Activated naive CD4-positive, alpha-beta T cell treated with anti-CD3 and anti-CD28 coated beads, Interleukin-2, amount 50 U/mL, for 24 hours (primary cell): ENCODE results near the gene EMID1.
A peak's percentile ranks its signal among the peaks of the same experiment; 100 is the strongest.

Experiments
- H3K27ac Mint-ChIP-seq: one replicate; pipeline ENCODE4 v1.8.0; 2021; ENCODE audit warnings: mild to moderate bottlenecking, mixed read lengths
- H3K27me3 Mint-ChIP-seq: one replicate; pipeline ENCODE4 v1.8.0; 2021; ENCODE audit warnings: mixed read lengths
- H3K36me3 Mint-ChIP-seq: one replicate; pipeline ENCODE4 v1.8.0; 2021; ENCODE audit warnings: mixed read lengths
- H3K4me1 Mint-ChIP-seq: one replicate; pipeline ENCODE4 v1.8.0; 2021; ENCODE audit warnings: mixed read lengths
- H3K4me3 Mint-ChIP-seq: one replicate; pipeline ENCODE4 v1.8.0; 2021; ENCODE audit warnings: mild to moderate bottlenecking, mixed read lengths
- H3K9me3 Mint-ChIP-seq: one replicate; pipeline ENCODE4 v1.8.0; 2021; ENCODE audit warnings: mixed read lengths

The EMID1 gene

DNA sequence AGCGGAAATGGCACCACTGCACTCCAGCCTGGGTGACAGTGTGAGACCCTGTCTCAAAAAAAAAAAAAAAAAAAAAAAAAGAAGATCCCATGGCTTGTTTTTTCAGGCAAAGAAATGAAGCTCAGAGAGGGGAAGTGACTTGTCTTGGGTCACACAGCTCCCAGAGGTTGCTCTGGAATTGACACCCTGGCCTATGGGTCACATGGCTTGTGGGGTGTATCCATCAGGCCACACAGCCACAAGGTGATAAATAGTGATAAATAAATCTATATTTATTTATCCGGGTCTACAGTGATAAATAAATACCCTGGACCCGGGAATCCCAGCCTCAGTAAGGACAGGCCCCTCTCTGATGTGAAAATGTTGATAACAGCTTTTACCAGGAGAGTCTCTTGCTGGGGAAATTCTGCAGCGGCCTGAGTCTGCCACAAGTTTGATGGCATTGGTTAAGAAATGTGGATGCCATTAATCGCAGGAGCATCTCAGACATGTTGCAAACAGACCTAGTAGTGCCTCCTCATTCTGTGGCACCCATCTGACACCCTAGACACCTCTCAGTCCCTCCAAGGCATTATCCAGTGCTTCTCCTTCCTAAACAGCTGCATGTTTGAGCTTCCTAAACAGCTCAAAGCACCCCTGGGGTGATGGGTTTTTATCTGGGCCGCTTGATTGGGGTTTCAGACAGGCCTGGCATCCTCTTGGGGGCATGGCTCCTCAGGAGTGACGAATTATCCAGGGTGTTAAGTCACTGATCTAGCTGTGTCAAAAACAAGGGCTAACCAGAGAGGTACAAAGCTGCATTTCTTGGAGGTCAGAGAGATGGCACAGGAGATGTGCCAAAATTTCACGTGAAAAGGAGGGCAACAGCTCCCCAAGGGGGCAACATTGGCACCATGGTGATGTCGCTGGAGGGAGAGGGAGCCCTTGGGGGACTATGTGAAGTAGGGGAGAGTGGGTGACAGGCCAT lies 1.9 kb upstream of the EMID1 start:
- Mint-ChIP-seq H3K27ac (no peak overlapping the region), H3K4me1 (peaks cover 14% of the 10 kb centered on the region), H3K27me3 (peaks cover 26% of the 10 kb centered on the region), H3K9me3 (no peaks in the 10 kb centered on the region), H3K4me3 (no peak overlapping the region), H3K36me3 (no peaks in the 10 kb centered on the region)

DNA sequence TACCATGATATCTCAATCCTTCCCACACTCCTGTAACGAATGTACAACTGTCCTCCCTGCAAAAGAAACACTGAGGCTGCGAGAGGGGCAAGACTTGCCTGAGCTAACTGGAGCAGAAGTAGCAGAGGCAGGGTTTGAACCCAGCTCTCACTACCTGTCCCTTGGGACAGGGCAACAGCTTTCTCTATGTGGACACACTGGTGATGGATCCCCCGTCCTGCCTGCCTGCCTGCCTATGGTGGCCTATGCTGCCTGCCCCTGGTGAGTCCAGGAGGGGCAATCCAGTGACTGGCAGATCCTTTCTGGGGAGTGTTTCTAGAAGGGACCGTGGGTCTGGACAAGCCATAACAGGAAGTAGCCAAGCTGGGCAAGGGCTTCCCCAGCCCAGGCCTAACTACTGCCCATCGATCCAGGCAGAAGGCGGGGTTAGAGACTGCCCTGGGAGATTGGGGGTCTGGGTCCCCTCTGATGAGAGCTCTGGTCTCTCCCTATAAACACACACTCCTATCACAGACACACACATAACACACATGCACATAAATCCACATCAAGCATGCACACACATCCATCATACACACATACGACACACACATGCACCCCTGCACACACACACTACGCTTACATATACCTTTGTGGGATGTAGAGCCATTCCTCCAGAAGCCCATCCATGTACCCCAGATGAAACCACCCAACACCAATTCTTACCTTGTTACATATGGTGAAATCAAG lies 1.1 kb upstream of the EMID1 start:
- peak overlapping the region; percentile 6 for H3K4me3 Mint-ChIP-seq
- H3K36me3 Mint-ChIP-seq = no peaks in the 10 kb centered on the region
- no peak overlapping the region for H3K27ac Mint-ChIP-seq
- peaks cover 25% of the 10 kb centered on the region for H3K27me3 Mint-ChIP-seq
- no peaks in the 10 kb centered on the region for H3K9me3 Mint-ChIP-seq
- H3K4me1 Mint-ChIP-seq = peaks cover 14% of the 10 kb centered on the region

- Mint-ChIP-seq H3K9me3 (no peaks in the 10 kb centered on the region), H3K4me1 (peaks cover 14% of the 10 kb centered on the region), H3K4me3 (peak overlapping the region; percentile 57), H3K27ac (no peak overlapping the region), H3K36me3 (no peaks in the 10 kb centered on the region), H3K27me3 (peaks cover 23% of the 10 kb centered on the region)
Observed at GRCh38 chr22:29205252-29205593, 473 bp upstream of the EMID1 start.

- H3K27ac Mint-ChIP-seq = no peak overlapping the region
- H3K9me3 Mint-ChIP-seq = no peaks in the 10 kb centered on the region
- H3K4me3 Mint-ChIP-seq = peak overlapping the region; percentile 37
- H3K4me1 Mint-ChIP-seq = peaks cover 14% of the 10 kb centered on the region
- no peaks in the 10 kb centered on the region for H3K36me3 Mint-ChIP-seq
- peaks cover 17% of the 10 kb centered on the region for H3K27me3 Mint-ChIP-seq
Observed at GRCh38 chr22:29206372-29207242, 911 bp downstream of the EMID1 start.

- Mint-ChIP-seq H3K4me1 (peaks cover 11% of the 10 kb centered on the region), H3K4me3 (no peak overlapping the region), H3K27me3 (peaks cover 17% of the 10 kb centered on the region), H3K36me3 (no peaks in the 10 kb centered on the region), H3K27ac (no peak overlapping the region), H3K9me3 (no peaks in the 10 kb centered on the region)
Observed at GRCh38 chr22:29207243-29207550, 1.5 kb downstream of the EMID1 start.

DNA sequence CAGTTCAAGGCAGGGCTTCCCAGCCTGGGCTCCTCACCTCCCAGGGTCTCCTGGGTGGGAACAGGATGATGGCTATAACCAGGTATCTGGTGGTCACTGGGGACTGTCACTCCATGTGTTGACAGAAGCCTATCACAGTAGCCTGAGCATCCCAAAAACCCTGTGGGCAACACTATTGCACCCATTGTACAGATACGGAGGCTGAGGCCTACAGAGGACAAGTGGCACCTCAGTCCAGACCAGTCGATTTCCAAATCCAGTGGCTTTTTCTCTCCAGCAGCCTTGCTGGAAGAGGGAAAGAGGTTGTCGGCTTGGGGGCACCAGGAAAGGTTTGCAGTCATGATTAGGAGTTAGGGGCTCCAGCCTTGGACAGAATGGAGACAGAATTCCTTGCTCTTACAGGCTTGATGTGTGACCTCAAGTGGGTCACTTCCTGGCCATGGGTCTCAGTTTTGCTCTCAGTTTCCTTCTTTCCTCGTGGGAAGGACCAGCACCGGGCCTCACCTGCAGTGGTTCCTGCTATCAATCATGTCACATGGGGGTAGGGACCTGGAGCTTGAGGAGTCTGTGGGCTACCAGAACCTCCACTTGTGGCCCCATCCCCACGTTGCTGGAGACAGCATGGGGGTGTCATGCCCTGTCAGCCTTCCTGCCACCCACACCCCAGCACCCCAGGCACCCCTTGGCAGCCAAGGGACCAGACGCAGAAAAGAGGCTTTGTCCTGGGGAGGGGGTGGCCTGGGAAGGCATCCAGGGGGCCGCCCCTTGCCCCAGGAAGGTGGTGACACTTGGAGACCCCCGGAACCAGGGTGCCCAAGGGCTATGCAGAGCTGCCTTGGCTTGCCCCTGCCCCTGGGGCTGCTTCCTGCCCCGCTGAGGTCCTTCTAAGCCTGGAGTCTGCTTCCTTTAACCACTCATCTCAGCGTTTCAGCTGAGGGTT lies 2.1 kb downstream of the EMID1 start:
- Mint-ChIP-seq H3K27me3 (peaks cover 17% of the 10 kb centered on the region), H3K4me3 (no peak overlapping the region)

DNA sequence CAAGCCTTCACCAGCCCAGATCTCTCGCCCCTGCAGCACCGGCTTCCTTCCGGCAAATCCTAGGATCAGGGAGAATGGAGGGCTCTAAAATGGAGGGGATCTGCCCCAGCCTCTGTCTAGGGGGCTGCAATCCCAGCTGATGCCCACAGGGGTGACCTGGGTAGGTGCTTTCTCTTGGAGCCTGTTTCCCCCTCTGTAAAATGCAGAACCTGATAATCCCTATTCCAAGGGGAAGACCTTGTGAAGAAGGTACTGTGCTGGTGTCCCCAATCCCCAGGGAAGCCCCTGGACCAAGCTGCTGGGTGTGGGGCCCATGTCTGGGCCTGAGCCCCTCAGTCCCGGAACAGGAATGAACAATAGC lies 2.8 kb downstream of the EMID1 start:
- Mint-ChIP-seq H3K27ac (no peak overlapping the region), H3K27me3 (peaks cover 16% of the 10 kb centered on the region), H3K4me3 (no peak overlapping the region), H3K9me3 (no peaks in the 10 kb centered on the region), H3K4me1 (peaks cover 5% of the 10 kb centered on the region), H3K36me3 (no peaks in the 10 kb centered on the region)

More for the DNA sequence above, 2.1 kb downstream of the EMID1 start:
- H3K4me1 Mint-ChIP-seq = peaks cover 5% of the 10 kb centered on the region
- no peaks in the 10 kb centered on the region for H3K9me3 Mint-ChIP-seq
- H3K27ac Mint-ChIP-seq = no peak overlapping the region
- H3K36me3 Mint-ChIP-seq = no peaks in the 10 kb centered on the region

DNA sequence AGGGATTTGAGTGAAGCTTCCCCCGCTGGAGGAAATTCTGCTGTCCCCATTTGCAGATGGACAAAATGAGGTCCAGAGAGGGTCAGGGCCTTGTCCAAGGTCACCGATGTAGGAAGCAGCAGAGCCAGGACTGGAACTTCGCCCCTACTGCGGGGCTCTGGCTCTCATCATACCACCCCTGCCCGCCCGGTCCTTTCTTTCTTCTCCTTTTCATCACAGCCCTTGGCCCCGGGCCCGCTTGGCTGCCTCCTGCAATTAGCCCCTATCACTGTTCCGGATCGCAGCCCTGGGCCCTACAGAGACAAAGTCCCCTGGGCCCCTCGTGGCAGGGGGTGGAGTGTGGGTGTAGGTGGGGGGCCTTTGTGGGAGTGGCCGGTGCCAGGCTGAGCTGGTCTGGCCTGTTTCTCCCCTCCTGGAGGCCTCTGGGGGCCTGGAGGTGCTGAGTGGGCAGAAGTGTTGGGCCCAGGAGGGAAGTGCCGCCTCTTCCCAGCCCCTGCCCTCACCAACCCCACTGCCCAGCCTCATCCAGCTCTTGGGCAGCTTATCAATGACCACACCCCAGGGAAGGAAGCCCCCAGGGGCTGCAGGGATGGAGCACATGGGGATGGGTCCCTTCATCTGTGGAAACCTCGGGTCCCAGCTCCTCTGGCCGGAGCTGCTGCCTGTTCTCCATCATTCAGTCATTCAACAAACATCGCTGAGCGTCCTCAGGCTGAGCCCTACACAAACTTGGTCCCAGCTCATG lies 3.4 kb downstream of the EMID1 start:
- Mint-ChIP-seq H3K27ac (no peak overlapping the region), H3K27me3 (peaks cover 14% of the 10 kb centered on the region), H3K4me3 (no peak overlapping the region), H3K4me1 (peaks cover 5% of the 10 kb centered on the region), H3K9me3 (no peaks in the 10 kb centered on the region), H3K36me3 (no peaks in the 10 kb centered on the region)

DNA sequence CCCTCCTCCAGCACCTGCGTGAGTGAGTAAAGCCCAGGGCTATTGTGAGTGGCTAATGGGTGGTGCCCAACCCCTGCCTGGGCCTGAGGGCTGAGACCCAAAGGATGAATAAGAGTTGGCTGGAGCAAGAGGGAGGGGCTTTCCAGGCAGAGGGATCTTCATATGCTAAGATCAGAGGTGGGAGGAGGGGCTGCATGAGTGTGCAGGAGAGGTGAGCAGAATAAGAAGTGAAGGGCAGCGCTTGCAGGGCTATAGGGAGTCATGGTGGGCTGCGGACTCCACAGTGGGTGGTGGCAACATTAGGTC lies 3.9 kb downstream of the EMID1 start:
- peak overlapping the region; percentile 30 for H3K27ac Mint-ChIP-seq
- no peaks in the 10 kb centered on the region for H3K36me3 Mint-ChIP-seq
- H3K4me1 Mint-ChIP-seq = peaks cover 5% of the 10 kb centered on the region
- no peak overlapping the region for H3K4me3 Mint-ChIP-seq
- H3K27me3 Mint-ChIP-seq = peaks cover 13% of the 10 kb centered on the region
- no peaks in the 10 kb centered on the region for H3K9me3 Mint-ChIP-seq

- Mint-ChIP-seq H3K36me3 (no peaks in the 10 kb centered on the region), H3K9me3 (no peaks in the 10 kb centered on the region), H3K27ac (no peak overlapping the region), H3K4me1 (peaks cover 5% of the 10 kb centered on the region), H3K27me3 (peaks cover 8% of the 10 kb centered on the region), H3K4me3 (no peak overlapping the region)
Observed at GRCh38 chr22:29211066-29211465, 5.4 kb downstream of the EMID1 start.

- H3K9me3 Mint-ChIP-seq = no peaks in the 10 kb centered on the region
- no peaks in the 10 kb centered on the region for H3K36me3 Mint-ChIP-seq
Observed at GRCh38 chr22:29211466-29211865, 5.8 kb downstream of the EMID1 start.

GRCh38 chr22:29212743-29213142 lies 7.0 kb downstream of the EMID1 start:
- no peaks in the 10 kb centered on the region for H3K27me3 Mint-ChIP-seq
- H3K4me3 Mint-ChIP-seq = no peak overlapping the region
- no peak overlapping the region for H3K27ac Mint-ChIP-seq
- H3K9me3 Mint-ChIP-seq = no peaks in the 10 kb centered on the region
- H3K36me3 Mint-ChIP-seq = no peaks in the 10 kb centered on the region
- H3K4me1 Mint-ChIP-seq = no peaks in the 10 kb centered on the region

More at GRCh38 chr22:29211466-29211865, 5.8 kb downstream of the EMID1 start:
- peaks cover 1% of the 10 kb centered on the region for H3K4me1 Mint-ChIP-seq
- no peak overlapping the region for H3K4me3 Mint-ChIP-seq
- no peak overlapping the region for H3K27ac Mint-ChIP-seq
- H3K27me3 Mint-ChIP-seq = peaks cover 5% of the 10 kb centered on the region

- H3K27me3 Mint-ChIP-seq = no peaks in the 10 kb centered on the region
- H3K27ac Mint-ChIP-seq = no peak overlapping the region
- no peaks in the 10 kb centered on the region for H3K9me3 Mint-ChIP-seq
- no peak overlapping the region for H3K4me3 Mint-ChIP-seq
- H3K36me3 Mint-ChIP-seq = no peaks in the 10 kb centered on the region
- no peaks in the 10 kb centered on the region for H3K4me1 Mint-ChIP-seq
Observed at GRCh38 chr22:29213493-29213892, 7.8 kb downstream of the EMID1 start.

DNA sequence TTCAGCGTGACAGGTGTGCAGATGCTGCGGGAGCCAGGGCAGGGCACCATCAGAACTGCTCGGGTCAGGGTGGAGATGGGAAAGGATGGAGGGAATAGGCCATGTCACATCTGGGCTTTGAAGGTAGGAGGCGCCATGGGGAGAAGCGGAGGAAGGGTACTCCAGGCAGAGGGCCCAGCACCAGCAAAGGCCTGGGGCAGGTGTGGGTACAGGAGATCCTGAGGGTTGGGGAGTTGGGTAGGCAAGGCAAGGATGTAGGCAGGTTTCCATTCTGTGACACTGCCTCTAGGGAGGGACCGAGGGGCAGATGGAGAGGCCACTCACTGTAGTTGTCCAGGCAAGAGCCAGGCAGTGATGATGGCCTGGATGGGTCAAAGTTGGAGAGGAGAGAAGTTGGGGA lies 8.5 kb downstream of the EMID1 start:
- H3K27ac Mint-ChIP-seq = no peak overlapping the region
- no peaks in the 10 kb centered on the region for H3K36me3 Mint-ChIP-seq
- H3K4me3 Mint-ChIP-seq = no peak overlapping the region
- no peaks in the 10 kb centered on the region for H3K4me1 Mint-ChIP-seq
- no peaks in the 10 kb centered on the region for H3K27me3 Mint-ChIP-seq
- no peaks in the 10 kb centered on the region for H3K9me3 Mint-ChIP-seq
